Muscle of arm (tissue), 14 donors: ENCODE data around the gene PARPBP. TPM values are rescaled to one million over a fixed set of nuclear protein-coding genes. Genes with fewer than 3 reads are reported as not detected.
"Not testable (repeated sequence)": the region's sequence is repeated elsewhere in the genome, so short reads cannot be mapped to it uniquely, and the experiment has no call there.

Experiments used
- DNase-seq: peaks from one replicate; pipeline ENCODE4 v3.0.0-alpha.2; 2013
- long read RNA-seq, 11 donors: transcript quantifications; one replicate each; lab custom pipeline, GENCODE V29; 2026
- polyA plus RNA-seq, 12 donors: library from polyadenylated mRNA; unstranded; fragments of 120-200 nt; gene quantifications; one replicate each; pipeline ENCODE4 v1.2.1, GENCODE V29; 2013; ENCODE audit not compliant: insufficient read length in 12 of 12

The PARPBP gene, protein sequence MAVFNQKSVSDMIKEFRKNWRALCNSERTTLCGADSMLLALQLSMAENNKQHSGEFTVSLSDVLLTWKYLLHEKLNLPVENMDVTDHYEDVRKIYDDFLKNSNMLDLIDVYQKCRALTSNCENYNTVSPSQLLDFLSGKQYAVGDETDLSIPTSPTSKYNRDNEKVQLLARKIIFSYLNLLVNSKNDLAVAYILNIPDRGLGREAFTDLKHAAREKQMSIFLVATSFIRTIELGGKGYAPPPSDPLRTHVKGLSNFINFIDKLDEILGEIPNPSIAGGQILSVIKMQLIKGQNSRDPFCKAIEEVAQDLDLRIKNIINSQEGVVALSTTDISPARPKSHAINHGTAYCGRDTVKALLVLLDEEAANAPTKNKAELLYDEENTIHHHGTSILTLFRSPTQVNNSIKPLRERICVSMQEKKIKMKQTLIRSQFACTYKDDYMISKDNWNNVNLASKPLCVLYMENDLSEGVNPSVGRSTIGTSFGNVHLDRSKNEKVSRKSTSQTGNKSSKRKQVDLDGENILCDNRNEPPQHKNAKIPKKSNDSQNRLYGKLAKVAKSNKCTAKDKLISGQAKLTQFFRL
- 10 to 100 TPM in 1 of 12 donors, 1 to 10 TPM in 10, not detected in 1; 4.0 to 18.4 (median 7.9) TPM for polyA plus RNA-seq
- long read RNA-seq, donor 1: 0 reads
- long read RNA-seq, donor 2, partial matches to known transcripts: 0 of 1 reads
- long read RNA-seq, donor 2, other reads (novel, unspliced or antisense): 0 of 1 reads
- long read RNA-seq, donor 3, partial matches to known transcripts: 0 of 1 reads
- long read RNA-seq, donor 3, other reads (novel, unspliced or antisense): 0 of 1 reads
- long read RNA-seq, donor 4: 0 reads
- long read RNA-seq, donor 5: 0 reads
- long read RNA-seq, donor 6: 0 reads
- long read RNA-seq, donor 7, partial matches to known transcripts: 0 of 1 reads
- long read RNA-seq, donor 7, other reads (novel, unspliced or antisense): 0 of 1 reads
- long read RNA-seq, donor 8: 0 reads
- long read RNA-seq, donor 9: 0 reads
- long read RNA-seq, donor 10: 0 reads
- long read RNA-seq, donor 11, partial matches to known transcripts: 0 of 2 reads
- long read RNA-seq, donor 11, other reads (novel, unspliced or antisense): 0 of 2 reads

- peak; percentile 91 for DNase-seq
These were observed at the start of gene PARPBP, which contains the start of gene NUP37 for GRCh38 chr12:102119674-102120563. Gene PARPBP (plus strand): TSS chr12:102120183. CDS start chr12:102123889, 3,706 bp downstream. Gene NUP37 (minus strand): TSS chr12:102120114. CDS start chr12:102118518, 1,596 bp downstream.

DNA sequence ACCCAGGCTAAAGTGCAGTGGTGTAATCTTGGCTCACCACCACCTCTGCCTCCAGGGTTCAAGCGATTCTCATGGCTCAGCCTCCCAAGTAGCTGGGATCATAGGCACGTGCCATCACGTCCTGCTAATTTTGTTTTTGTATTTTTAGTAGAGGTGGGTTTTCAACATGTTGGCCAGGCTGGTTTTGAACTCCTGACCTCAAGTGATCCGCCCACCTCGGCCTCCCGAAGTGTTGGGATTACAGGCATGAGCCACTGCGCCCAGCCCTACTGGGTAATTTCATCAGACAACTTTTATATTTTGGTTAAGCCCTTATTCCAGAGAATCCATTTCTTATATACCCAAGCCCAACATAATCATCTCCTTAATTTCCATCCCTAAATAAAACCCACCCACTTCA is 47.9 kb upstream of the PARPBP start:
- DNase-seq: not testable (repeated sequence)

- no peak for DNase-seq
These were observed 39.1 kb upstream of the PARPBP start for GRCh38 chr12:102080842-102081241.

DNA sequence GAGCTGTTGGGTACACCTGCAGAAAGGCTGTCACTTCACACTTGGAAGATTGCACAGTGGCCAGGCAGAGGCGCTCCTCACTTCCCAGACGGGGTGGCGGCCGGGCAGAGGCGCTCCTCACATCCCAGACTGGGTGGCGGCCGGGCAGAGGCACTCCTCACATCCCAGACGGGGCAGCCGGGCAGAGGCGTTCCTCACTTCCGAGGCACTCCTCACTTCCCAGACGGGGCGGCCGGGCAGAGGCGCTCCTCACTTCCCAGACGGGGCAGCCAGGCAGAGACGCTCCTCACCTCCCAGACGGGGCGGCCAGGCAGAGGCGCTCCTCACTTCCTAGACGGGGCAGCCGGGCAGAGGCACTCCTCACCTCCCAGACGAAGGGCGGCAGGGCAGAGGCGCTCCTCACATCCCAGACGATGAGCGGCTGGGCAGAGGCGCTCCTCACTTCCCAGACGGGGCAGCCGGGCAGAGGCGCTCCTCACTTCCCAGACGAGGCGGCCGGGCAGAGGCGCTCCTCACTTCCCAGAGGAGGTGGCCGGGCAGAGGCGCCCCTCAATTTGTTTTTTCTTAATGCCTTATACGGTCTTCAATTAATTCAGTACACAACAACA is 30.7 kb upstream of the PARPBP start:
- not testable (repeated sequence) for DNase-seq

GRCh38 chr12:102093319-102093718 is 26.7 kb upstream of the PARPBP start:
- peak; percentile 7 for DNase-seq

DNA sequence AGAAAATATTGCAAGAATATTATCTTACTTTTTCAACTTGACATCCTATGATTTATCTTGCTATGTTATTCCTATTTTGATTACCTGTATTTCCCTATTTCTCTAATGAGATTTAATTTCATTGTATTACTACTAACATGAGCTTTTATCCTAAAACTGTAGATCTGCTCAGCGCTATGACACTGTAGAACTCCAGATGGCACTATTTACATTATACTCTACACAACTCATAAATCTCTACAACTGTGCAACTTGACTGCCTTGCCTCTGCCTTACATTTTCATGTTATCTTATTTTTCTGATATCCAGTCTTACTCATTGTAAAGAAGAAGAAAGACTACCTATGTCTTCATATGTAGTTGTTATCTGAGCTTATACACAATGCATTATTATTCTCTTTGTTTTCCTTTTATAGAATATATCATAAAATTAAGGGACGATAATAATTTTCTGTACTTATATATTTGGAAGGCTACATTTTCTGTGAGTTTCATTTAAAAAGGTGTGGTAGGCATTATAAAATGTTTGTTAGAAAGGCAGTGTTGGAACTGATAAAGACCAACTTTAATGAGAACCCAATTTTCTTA is 24.2 kb upstream of the PARPBP start:
- DNase-seq: peak; percentile 37

DNA sequence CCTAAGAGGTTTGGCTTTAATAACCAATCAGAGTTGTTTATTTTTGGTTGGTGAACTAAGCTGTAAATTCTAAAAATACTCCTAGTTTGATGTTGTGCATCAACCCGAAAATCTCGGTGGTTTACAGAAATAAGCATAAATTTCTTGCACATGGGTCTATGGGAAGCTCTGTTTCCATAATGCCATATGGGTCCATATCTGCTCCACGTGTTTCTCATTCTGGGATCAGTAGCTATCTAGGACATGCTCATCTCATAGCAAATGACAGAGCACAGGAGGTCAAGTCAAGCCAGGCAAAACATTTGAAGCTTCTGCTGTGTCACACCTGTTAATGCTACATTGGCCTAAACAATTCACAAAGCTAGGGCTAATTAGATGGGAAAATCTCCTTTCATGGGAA is 23.1 kb upstream of the PARPBP start:
- DNase-seq: no peak

DNA sequence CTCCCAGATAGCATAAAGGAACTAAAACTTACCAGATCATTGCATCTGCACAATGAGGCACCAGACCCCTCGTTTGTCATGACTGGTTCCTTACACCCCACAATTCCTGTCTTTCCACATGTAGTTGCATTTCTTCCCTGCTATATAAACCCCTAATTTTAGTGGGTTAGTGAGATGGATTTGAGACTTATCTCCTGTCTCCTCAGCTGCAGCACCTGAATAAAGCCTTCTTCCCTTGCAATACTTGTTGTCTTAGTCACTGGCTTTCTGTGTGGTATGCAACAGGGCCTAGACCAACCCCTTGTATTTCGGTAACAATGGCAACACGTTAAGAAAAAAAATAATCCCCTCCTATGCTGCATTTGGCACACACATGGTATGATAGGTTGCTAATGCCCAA is 13.1 kb upstream of the PARPBP start:
- DNase-seq: no peak

DNA sequence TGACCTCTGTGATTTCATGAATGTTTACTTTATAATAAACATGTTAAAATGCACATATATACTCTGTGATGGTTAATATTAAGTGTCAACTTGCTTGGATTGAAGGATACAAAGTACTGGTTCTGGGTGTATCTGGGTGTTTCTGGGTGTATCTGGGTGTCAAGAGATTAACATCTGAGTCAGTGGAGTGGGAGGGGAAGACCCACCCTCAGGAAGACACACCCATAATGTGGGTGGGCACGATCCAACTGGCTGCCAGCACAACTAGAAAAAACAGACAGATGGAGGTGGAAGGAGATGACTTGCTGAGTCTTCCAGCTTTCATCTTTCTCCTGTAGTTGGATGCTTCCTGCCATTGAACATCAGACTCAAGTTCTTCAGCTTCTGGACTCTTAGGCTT is 12.0 kb upstream of the PARPBP start:
- DNase-seq: no peak

- no peak for DNase-seq
These were observed 9.2 kb upstream of the PARPBP start for GRCh38 chr12:102110782-102111181.

DNA sequence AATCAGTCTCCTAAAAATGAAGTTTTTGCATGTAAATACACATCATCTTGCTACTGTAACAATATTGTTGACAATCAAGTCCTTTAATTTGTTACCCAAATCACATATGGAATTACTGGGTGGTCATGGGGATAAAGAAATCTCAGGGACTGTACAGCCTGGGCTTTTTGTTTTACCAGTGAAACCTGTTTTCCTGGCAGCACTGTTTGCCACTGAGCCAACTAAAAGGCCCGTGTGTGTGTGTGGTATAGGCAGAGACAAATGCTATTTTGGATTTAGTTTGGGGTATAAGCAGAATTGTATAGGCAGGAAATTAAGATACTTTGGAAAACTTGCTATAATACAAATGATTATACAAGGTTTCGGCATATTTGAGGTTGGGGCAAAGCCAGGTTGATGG is 5.8 kb upstream of the PARPBP start:
- DNase-seq: no peak

- no peak for DNase-seq
These were observed 3.6 kb upstream of the PARPBP start for GRCh38 chr12:102116392-102116791.

DNA sequence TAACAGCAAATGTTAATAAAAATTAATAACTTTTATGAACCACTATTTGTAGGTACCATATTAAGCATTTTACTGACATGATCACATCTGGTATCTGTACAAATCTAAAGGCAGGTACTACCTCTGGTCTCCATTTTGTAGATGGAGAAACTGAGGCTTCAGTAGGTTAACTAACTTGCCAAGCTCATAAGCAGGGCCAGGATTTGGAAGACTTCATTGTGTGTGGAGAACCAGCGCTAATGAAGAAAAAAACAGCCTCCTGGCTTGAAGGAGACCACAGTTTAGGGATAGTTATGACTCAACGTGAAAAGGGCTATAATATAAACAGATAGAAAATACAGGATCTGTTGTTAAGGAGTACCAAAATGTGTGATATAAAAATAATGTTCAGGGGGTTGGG is 1.1 kb upstream of the PARPBP start:
- no peak for DNase-seq

- no peak for DNase-seq
These were observed 536 bp downstream of the PARPBP start for GRCh38 chr12:102120564-102120873.

DNA sequence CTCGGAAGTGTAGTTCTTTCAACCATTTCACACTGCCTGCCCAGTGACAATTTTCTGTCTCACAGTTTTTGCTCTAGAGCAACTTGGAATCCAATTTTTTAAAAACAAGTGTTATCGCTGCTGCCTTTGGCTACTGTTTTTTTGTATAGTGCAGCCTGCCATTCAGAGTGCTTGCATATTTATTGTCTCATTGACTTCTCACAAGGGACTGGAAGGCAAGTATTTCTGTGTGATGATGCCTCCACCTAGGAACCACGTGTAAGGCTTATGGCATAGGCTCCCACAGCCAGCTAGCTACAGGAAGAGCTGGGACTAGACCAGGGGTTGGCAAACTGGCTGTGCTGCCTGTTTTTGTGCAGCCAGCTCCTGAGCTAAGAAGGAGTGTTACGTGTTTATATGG is 903 bp downstream of the PARPBP start:
- DNase-seq: no peak

DNA sequence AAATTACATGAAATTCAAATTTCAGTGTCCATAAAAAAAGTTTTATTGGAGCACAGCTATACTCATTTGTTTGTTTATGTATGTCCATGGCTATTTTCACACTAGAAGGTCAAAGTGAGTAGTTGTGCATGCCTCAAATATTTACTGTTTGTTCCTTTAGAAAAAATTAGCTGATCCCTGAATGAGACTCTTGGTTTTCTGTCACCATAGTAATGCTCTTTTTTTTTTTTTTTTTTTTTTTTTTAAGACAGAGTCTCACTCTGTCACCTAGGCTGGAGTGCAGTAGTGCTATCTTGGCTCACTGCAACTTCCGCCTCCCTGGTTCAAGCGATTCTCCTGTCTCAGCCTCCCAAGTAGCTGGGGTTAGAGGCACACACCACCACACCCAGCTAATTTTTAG is 1.3 kb downstream of the PARPBP start:
- DNase-seq: not testable (repeated sequence)

- DNase-seq: not testable (repeated sequence)
These were observed 10.7 kb downstream of the PARPBP start for GRCh38 chr12:102130720-102131119.

DNA sequence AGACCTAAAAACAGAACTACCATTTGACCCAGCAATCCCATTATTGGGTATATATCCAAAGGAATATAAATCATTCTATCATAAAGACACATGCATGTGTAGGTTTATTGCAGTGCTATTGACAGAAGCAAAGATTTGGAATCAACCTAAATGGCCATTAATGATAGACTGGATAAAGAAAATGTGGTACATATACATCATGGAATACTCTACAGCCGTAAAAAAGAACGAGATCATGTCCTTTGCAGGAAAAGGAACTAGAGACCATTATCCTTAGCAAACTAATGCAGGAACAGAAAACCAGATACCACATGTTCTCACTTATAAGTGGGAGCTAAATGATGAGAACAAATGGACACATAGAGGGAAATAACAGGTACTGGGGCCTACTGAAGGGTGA is 11.5 kb downstream of the PARPBP start:
- not testable (repeated sequence) for DNase-seq

GRCh38 chr12:102137619-102138018 is 17.6 kb downstream of the PARPBP start:
- DNase-seq: not testable (repeated sequence)

GRCh38 chr12:102142866-102143373 is 22.9 kb downstream of the PARPBP start:
- DNase-seq: not testable (repeated sequence)
